Memory B cell (primary cell): Measurements from ENCODE around the gene SH3BGRL2.

Source experiments
- ATAC-seq: fragments of 150-1000 bp; cut with Tn5 transposase; 2 replicates; pipeline ENCODE4 v1.10.0; 2021; ENCODE audit warnings: low read depth, mild to moderate bottlenecking, moderate library complexity
- DNase-seq, 2 donors: peaks; one replicate each; pipeline ENCODE4 v3.0.0; 2022; ENCODE audit warnings: low spot score in 2 of 2
- H3K27ac Mint-ChIP-seq: one replicate; pipeline ENCODE4 v1.8.0; 2022; ENCODE audit warnings: mild to moderate bottlenecking, moderate library complexity, mixed read lengths
- H3K27me3 Mint-ChIP-seq: one replicate; pipeline ENCODE4 v1.8.0; 2022; ENCODE audit warnings: mixed read lengths
- H3K36me3 Mint-ChIP-seq: one replicate; pipeline ENCODE4 v1.8.0; 2022; ENCODE audit warnings: mild to moderate bottlenecking, mixed read lengths
- H3K4me1 Mint-ChIP-seq: one replicate; pipeline ENCODE4 v1.8.0; 2022; ENCODE audit warnings: mixed read lengths
- H3K4me3 Mint-ChIP-seq: one replicate; pipeline ENCODE4 v1.8.0; 2022; ENCODE audit warnings: mild to moderate bottlenecking, moderate library complexity, mixed read lengths
- H3K9me3 Mint-ChIP-seq: one replicate; pipeline ENCODE4 v1.8.0; 2022; ENCODE audit warnings: mixed read lengths

Gene SH3BGRL2

DNA sequence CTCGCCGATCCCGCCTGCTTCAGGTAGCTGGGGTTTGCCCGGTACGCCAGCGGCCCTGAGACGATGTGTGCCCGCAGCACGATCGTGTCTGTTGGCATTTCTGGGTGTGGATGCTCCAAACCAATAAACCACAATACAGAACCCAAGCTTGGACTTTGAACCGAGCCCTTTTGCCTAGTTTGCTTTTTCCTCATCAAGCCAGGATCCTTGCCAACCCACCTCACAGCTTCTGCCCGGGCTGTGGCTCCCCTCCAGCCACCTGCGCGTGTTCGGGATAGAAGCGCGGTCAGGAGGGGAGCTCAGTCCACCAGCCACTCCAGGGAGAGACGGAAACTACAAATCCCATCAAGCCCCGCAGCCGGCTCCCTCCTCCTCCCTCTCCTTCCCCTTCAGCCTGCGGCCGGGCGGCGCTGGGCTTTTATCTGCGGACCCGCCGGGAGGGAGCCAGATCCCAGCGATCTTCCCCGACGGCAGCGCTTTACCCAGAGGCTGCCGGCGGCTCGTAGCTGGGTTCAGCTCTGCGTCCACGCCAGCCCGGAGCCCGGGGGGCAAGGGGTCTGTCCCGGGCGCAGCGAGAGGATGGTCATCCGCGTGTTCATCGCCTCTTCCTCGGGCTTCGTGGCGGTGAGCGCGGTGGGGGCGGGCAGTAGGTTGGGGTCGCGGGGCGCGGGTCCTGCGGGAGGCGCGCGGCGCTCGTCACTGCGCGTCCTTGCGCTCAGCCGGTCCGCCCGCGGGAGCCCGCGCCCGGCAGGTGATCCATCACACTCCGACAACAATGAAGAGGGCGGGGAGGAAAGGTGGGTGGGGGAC, at the start of gene SH3BGRL2:
Gene SH3BGRL2, plus strand, starts transcription at position 447 of the 810 bp plus-strand sequence. Its CDS starts 133 bp downstream, at position 580.
- H3K4me3 Mint-ChIP-seq, result peak within 1 kb of the TSS; percentile 76
- DNase-seq, result peak in 1 of 2 donors; percentile 10
- H3K4me1 Mint-ChIP-seq, result peaks cover 6% of the 10 kb centered on the region
- ATAC-seq, result no peak
- H3K27ac Mint-ChIP-seq, result no peak within 1 kb of the TSS
- H3K27me3 Mint-ChIP-seq, result peaks cover 20% of the 10 kb centered on the region
- H3K36me3 Mint-ChIP-seq, result no peaks in the 10 kb centered on the region
- H3K9me3 Mint-ChIP-seq, result no peaks in the 10 kb centered on the region

DNA sequence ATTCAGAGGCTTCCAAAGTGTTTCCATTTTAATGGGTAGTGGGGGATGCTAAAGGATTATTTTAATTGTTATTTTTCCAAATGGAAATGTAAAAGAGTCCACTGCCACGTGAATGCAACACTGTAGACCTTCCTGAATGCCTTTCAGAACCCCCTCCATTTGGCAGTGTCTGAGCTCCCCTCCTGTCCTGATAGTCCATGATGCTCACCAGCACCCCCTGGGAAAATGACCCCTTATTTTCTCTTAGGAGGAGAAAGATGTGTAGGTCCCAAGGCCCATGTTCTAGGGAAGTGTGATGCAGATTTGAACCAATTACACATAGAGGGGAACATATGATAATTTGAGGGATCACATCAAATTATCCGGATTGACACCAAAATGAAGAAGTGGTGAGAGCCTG, 46.8 kb upstream of the SH3BGRL2 start:
- Mint-ChIP-seq H3K9me3 (peaks cover 10% of the 10 kb centered on the region), H3K4me3 (no peak overlapping the region), H3K27me3 (no peaks in the 10 kb centered on the region), H3K4me1 (no peaks in the 10 kb centered on the region), H3K36me3 (no peaks in the 10 kb centered on the region), H3K27ac (no peak overlapping the region)
- no peak for DNase-seq
- ATAC-seq, result no peak

DNA sequence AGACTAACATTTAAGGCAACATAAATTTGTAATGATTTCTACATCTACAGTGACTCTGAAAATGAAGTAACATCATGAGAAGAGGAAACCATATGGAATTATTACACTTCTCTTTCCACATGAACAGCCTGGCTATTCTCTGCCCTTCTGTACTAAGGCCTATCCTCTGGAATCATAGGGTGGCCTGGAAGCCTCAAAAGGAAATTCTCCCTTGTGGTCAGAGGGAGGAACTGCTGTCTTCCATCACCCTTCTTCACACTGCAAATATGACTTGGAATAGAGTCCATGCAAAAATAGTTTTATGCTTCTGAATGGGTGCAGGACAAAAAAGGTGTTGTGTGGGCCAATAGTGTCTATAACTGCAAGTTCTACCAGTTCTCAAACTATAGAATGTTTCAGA, 44.6 kb upstream of the SH3BGRL2 start:
- Mint-ChIP-seq H3K27me3 (no peaks in the 10 kb centered on the region), H3K27ac (no peak overlapping the region), H3K4me3 (no peak overlapping the region), H3K4me1 (no peaks in the 10 kb centered on the region), H3K36me3 (no peaks in the 10 kb centered on the region), H3K9me3 (peaks cover 2% of the 10 kb centered on the region)
- ATAC-seq (no peak), DNase-seq (no peak)

DNA sequence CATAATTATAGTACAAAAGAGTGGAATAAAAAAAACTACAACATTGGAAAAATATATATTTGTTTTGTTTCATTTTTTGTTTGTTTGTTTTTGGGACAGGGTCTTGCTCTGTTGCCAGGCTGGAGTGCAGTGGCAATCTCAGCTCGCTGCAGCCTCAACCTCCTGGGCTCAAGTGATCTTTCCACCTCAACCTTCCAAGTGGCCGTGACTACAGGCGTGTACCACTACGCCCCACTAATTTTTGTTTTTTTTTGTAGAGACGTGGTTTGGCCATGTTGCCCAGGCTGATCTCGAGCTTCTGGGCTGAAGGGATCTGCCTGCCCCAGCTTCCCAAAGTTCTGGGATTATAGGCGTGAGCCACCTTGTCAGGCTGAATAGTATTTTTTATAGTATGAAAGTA, 41.4 kb upstream of the SH3BGRL2 start:
- no peak overlapping the region for H3K27ac Mint-ChIP-seq
- H3K27me3 Mint-ChIP-seq, result no peaks in the 10 kb centered on the region
- no peaks in the 10 kb centered on the region for H3K4me1 Mint-ChIP-seq
- H3K4me3 Mint-ChIP-seq, result no peak overlapping the region
- no peak for ATAC-seq
- H3K36me3 Mint-ChIP-seq, result no peaks in the 10 kb centered on the region
- no peaks in the 10 kb centered on the region for H3K9me3 Mint-ChIP-seq
- DNase-seq, result no peak

DNA sequence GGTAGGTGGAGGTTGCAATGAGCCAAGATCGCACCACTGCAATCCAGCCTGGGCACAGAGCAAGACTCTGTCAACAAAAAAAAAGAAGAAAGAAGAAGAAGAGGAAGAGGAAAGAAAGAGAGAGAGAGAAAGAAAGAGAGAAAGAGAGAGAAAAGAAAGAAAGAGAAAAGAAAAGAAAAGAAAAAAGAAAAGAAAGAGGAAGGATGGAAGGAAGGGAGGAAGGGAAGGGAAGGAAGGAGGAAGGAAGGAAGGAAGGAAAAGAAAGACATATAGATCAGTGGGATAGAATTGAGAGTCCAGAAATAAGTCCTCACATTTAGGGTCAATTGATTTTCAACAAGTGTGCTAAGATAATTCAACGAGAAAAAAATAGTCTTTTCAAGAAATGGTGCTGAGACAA, 34.0 kb upstream of the SH3BGRL2 start:
- peaks cover 4% of the 10 kb centered on the region for H3K9me3 Mint-ChIP-seq
- no peak for ATAC-seq
- H3K4me3 Mint-ChIP-seq, result no peak overlapping the region
- H3K27ac Mint-ChIP-seq, result no peak overlapping the region
- H3K4me1 Mint-ChIP-seq, result no peaks in the 10 kb centered on the region
- DNase-seq, result no peak
- no peaks in the 10 kb centered on the region for H3K36me3 Mint-ChIP-seq
- H3K27me3 Mint-ChIP-seq, result peaks cover 2% of the 10 kb centered on the region

DNA sequence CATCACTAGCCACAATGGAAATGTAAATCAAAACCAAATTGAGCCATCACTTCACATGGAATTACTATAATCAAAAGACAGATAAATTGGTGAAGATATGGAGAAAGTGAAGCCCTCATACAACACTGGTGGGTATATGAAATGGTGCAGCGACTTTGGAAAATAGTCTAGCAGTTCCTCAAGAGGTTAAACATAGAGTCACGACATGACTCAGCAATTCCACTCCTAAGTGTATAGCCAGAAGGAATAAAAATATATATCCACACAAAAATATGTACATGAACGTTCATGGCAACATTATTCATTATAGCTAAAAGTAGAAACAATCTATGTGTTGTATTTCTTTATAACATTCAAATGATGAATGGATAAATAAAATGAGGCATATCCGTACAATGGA, 33.1 kb upstream of the SH3BGRL2 start:
- DNase-seq (no peak), ATAC-seq (no peak)
- H3K36me3 Mint-ChIP-seq, result no peaks in the 10 kb centered on the region
- H3K4me3 Mint-ChIP-seq, result no peak overlapping the region
- peaks cover 4% of the 10 kb centered on the region for H3K9me3 Mint-ChIP-seq
- H3K27me3 Mint-ChIP-seq, result peaks cover 2% of the 10 kb centered on the region
- H3K4me1 Mint-ChIP-seq, result no peaks in the 10 kb centered on the region
- no peak overlapping the region for H3K27ac Mint-ChIP-seq

DNA sequence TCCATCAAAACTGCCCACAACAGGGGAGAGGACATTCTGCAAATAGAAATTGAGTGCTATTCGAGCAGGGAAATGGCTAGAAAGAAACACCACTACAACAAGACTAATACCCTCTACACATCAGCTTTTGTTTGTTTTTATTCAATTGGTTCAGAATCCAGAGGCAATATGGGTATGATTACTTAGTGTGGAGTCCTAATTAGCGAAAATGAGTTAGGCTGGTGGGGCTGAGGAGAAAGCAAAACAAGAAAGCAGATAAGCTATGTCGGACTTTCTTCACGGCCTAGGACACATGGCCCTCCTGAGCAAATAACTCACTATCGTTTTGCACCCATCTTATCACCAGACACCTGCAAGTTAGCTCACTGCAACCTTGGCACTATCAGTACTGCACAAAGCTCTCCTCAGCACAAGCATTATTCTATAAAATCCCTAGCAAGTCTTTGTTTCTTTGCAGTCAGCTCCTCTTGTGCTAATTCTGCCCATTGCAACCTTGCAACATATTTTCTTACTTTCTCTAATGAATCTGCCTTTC, 31.3 kb upstream of the SH3BGRL2 start:
- H3K27me3 Mint-ChIP-seq, result peaks cover 2% of the 10 kb centered on the region
- peaks cover 4% of the 10 kb centered on the region for H3K9me3 Mint-ChIP-seq
- no peaks in the 10 kb centered on the region for H3K4me1 Mint-ChIP-seq
- DNase-seq (no peak), ATAC-seq (no peak)
- H3K4me3 Mint-ChIP-seq, result no peak overlapping the region
- no peaks in the 10 kb centered on the region for H3K36me3 Mint-ChIP-seq
- no peak overlapping the region for H3K27ac Mint-ChIP-seq

DNA sequence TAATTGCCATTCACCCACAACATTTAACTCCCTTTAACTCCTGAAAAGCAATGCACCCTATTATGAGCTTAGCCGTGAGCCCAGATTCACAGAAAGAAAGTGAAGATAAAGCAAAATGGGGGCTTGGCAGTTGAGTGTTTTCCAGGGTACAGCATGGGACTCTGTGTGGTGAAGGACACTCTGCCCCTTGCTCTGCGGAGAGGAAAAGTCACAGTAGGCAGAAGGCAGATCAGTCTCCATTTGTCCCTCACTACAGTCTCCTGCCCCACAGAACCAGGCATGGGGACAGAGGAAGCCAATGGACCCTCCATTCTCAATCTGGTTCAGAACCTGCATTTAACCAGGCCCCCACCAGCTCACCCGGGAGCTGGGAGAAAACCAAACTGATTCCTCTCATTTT, 30.8 kb upstream of the SH3BGRL2 start:
- ATAC-seq (no peak), DNase-seq (no peak)
- Mint-ChIP-seq H3K27ac (no peak overlapping the region), H3K36me3 (no peaks in the 10 kb centered on the region), H3K4me3 (no peak overlapping the region), H3K4me1 (no peaks in the 10 kb centered on the region), H3K27me3 (peaks cover 2% of the 10 kb centered on the region), H3K9me3 (peaks cover 4% of the 10 kb centered on the region)

DNA sequence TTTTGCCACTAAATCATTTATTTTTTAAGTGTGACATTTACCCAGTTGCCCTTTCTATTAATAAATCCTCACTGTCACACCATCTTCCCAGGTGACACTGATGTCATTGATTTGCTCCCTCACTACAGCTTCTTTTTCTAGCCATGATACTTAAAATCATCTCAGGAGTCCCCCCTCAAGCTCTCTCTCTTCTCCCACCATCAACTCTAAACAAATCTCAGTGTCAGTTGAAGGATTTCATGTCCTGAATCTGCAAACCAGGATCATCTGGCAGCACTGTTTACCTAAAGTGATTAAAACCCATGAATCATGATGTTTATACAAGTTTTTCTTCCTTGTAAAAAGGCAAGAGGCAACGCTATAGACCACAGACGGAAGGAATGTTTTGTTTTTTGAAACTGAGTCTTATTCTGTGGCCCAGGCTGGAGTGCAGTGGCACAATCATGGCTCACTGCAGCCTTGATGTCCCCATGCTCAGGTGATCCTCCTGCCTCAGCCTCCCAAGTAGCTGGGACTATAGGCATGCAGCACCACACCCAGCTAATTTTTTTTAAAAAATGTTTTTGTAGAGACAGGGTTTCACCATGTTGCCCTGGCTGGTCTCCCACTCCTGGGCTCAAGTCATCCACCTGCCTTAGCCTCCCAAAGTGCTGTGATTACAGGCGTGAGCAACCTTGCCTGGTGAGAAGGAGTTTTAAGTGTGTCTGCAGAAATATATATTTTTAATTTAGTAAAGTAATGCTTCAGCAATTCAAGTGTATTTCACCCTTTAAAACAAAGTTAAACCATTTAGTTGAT, 30.1 kb upstream of the SH3BGRL2 start:
- no peak for ATAC-seq
- no peaks in the 10 kb centered on the region for H3K4me1 Mint-ChIP-seq
- H3K9me3 Mint-ChIP-seq, result peaks cover 4% of the 10 kb centered on the region
- peaks cover 2% of the 10 kb centered on the region for H3K27me3 Mint-ChIP-seq
- no peaks in the 10 kb centered on the region for H3K36me3 Mint-ChIP-seq
- no peak overlapping the region for H3K4me3 Mint-ChIP-seq
- H3K27ac Mint-ChIP-seq, result no peak overlapping the region
- DNase-seq, result no peak

DNA sequence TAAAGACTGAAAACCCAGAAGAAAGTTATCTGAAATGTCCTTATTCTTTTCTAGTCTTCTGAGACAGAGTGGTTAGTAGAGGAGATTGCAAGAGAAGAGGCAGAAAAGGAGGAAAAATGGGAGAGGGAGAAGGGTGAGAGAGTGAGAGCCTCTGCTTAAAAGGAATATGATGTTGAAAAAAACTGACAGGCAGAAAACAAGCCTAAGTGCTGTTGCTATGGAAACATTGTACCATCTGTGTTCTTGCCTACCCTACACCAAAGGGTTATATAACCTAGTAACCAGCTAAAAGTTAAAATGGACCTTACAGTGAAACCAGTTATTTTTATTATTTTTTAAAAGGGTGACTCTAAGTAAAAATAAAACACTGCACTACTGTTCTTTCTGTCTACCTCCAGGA, 28.3 kb upstream of the SH3BGRL2 start:
- Mint-ChIP-seq H3K4me3 (no peak overlapping the region), H3K4me1 (no peaks in the 10 kb centered on the region), H3K27me3 (peaks cover 5% of the 10 kb centered on the region), H3K9me3 (peaks cover 4% of the 10 kb centered on the region), H3K27ac (no peak overlapping the region), H3K36me3 (no peaks in the 10 kb centered on the region)
- DNase-seq (no peak), ATAC-seq (no peak)

DNA sequence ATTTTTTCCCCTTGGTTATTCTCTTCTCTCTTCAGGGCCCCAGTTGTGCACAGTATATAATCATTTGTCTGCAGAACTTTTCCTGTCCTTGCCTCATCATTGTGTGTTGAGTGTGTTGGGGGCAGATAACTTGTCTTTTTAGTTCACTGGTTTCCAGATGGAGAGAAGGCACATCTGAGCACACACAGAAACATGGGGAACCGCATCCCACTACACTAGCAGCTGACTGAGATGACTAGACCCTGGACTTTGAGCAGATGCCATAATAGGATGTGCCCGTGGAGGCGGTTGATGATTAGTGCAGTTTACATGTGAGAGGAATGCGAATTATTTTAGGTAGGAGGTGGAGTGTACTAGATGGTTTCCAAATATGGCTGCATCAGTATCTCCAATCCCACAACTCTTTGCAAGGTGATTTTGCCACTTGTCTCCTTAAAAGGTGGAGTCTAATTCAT, 26.5 kb upstream of the SH3BGRL2 start:
- Mint-ChIP-seq H3K4me3 (no peak overlapping the region), H3K4me1 (no peaks in the 10 kb centered on the region), H3K27ac (no peak overlapping the region), H3K9me3 (no peaks in the 10 kb centered on the region), H3K27me3 (peaks cover 7% of the 10 kb centered on the region), H3K36me3 (no peaks in the 10 kb centered on the region)
- DNase-seq (no peak), ATAC-seq (no peak)

DNA sequence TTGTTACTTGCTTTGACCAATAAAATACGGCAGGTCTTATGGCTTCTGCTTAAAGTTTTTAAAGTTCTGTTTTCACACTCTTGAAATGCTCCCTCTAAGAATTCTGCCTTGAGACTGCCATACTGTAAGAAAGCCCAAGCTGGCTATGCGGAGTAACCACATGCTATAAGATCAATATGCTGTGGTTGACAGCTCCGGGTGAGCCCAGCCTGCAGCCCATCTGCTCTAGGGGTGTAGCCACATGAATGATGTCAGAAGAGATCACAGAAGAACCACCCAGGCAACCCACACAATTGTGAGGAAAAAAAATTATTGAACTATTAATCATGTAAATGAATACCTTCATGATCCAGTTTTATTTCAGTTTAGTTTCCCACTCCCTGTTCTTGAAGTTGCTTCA, 26.1 kb upstream of the SH3BGRL2 start:
- peaks cover 7% of the 10 kb centered on the region for H3K27me3 Mint-ChIP-seq
- no peaks in the 10 kb centered on the region for H3K4me1 Mint-ChIP-seq
- no peaks in the 10 kb centered on the region for H3K36me3 Mint-ChIP-seq
- H3K9me3 Mint-ChIP-seq, result no peaks in the 10 kb centered on the region
- H3K27ac Mint-ChIP-seq, result no peak overlapping the region
- no peak overlapping the region for H3K4me3 Mint-ChIP-seq
- DNase-seq (no peak), ATAC-seq (no peak)

DNA sequence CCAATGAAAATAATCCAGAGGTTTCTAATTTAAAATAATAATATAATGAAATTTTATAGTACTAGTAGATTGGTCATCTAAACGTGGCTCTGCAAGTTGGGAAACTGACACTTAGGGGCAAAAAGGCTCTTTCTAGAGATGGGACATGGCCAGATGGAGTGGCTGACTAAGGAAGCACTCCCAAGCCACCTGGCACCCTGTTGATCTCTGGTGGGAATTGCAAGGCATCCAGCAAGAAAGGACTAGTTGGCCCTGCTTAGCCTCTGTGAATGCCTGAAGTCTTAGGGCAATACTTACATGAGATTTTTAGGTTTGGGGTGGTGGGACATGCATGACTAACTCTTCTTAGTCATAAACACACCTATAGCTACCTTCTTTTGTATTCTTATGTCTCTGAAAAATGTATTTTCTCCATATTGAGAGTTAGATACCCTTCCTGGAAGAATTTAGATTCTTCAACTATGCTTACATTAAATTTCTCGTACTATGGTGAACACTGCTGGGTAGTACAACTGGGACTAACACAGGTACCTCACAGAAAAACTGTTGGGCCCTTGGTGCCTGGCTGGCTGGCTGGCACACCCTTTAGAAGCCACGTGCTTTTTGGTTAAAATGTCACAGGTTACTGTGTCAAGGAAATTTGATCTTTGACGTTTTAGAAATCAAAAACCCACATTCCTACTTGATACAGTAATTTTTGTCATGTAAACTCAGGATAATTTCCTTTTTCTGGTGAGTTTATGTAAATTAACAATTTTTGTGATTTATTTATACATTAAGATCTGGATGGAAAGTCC, 25.0 kb upstream of the SH3BGRL2 start:
- Mint-ChIP-seq H3K4me3 (no peak overlapping the region), H3K9me3 (no peaks in the 10 kb centered on the region), H3K27me3 (peaks cover 5% of the 10 kb centered on the region), H3K27ac (no peak overlapping the region), H3K36me3 (no peaks in the 10 kb centered on the region), H3K4me1 (no peaks in the 10 kb centered on the region)
- no peak for DNase-seq
- no peak for ATAC-seq

DNA sequence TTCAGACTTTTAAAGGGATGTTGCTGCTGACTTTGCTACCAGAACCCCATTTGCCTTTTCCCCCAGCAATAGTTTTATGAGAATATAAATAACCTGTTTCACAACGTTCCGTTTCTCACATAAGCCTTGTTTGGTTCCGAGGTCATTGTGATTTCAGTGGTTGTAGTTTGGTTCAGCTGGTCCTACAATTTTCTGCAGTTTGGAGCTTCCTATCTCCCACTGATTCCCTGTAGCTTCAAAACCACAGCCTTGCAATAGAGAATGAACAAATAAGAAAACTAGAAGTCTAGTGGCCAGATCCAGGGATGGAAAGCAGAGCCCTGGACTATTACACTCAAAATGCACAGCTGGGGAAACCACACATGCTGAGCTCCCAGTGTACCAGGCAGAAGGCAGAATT, 24.1 kb upstream of the SH3BGRL2 start:
- Mint-ChIP-seq H3K27me3 (peaks cover 5% of the 10 kb centered on the region), H3K4me1 (no peaks in the 10 kb centered on the region), H3K27ac (no peak overlapping the region), H3K4me3 (no peak overlapping the region), H3K36me3 (no peaks in the 10 kb centered on the region), H3K9me3 (no peaks in the 10 kb centered on the region)
- no peak for DNase-seq
- no peak for ATAC-seq
